HepG2 (cell line): ENCODE results near the gene SAMD14. TPM values are rescaled to one million over a fixed set of nuclear protein-coding genes. Genes with fewer than 3 reads are reported as not detected.

Experiments used
- ATAC-seq: fragments of 200-7000 bp; cut with Tn5 transposase; 3 replicates; pipeline ENCODE4 v1.9.1; 2020; ENCODE audit warnings: mild to moderate bottlenecking, moderate library complexity
- BruUV-seq: library from RNA; stranded (reverse); fragments of 400-500 nt; replicated peaks from 2 replicates; lab custom pipeline; 2021; lab: Mats Ljungman, UMichigan
- CTCF ChIA-PET: fragments of 300-600 bp; formaldehyde crosslinking; extraction: SDS; loops from one replicate; lab custom pipeline; 2021; ENCODE audit warnings: low total read pairs, inconsistent platforms, low intra/inter-chr PET ratio; lab: Yijun Ruan, JAX
- POLR2A ChIA-PET: fragments of 350-600 bp; sonication (Branson Sonifier 250); formaldehyde crosslinking; loops from one replicate; lab custom pipeline; 2020; ENCODE audit warnings: antibody characterized with exemption, inconsistent platforms; lab: Yijun Ruan, JAX
- DNase-seq: peaks from one replicate; pipeline ENCODE4 v3.0.0-alpha.2; 2015; ENCODE audit warnings: low spot score
- FAIRE-seq: peaks from 3 replicates; lab custom pipeline; 2011; peaks lifted over from hg19 to GRCh38; lab: Jason Lieb, UNC
- H2AFZ ChIP-seq: one replicate; pipeline ENCODE4 v1.6.1; 2011; ENCODE audit warnings: low read length, inconsistent platforms
- H3K27ac ChIP-seq: fragments of 300-600 bp; 3 replicates; pipeline ENCODE4 v1.8.0; 2011; ENCODE audit warnings: mixed run types, mild to moderate bottlenecking, mixed read lengths, low read length, inconsistent platforms; ENCODE audit not compliant: insufficient read depth; ENCODE audit errors: extremely low read length
- H3K27me3 ChIP-seq, 2 experiments: fragments of 200-600 bp in 1 of 2; 2 replicates in 1 of 2; 3 replicates in 1 of 2; pipeline versions ENCODE4 v1.6.0 to v1.8.0; 2011; ENCODE audit warnings: low read length in 2 of 2, mild to moderate bottlenecking in 2 of 2, moderate library complexity in 2 of 2, inconsistent platforms in 1 of 2; ENCODE audit not compliant: insufficient read depth in 2 of 2, control insufficient read depth in 1 of 2
- H3K36me3 ChIP-seq, 2 experiments: fragments of 200-600 bp in 1 of 2; replicated peaks in 1 of 2; 2 replicates in 1 of 2; 3 replicates in 1 of 2; pipeline versions ENCODE4 v1.5.1 to v1.8.0; 2011; ENCODE audit warnings: low read length in 2 of 2, inconsistent platforms in 1 of 2; ENCODE audit not compliant: insufficient read depth in 2 of 2, control insufficient read depth in 1 of 2
- H3K4me1 ChIP-seq: 2 replicates; pipeline ENCODE4 v1.5.1; 2012; ENCODE audit warnings: low read length, inconsistent platforms; ENCODE audit not compliant: insufficient read depth
- H3K4me2 ChIP-seq: 2 replicates; pipeline ENCODE4 v1.6.0; 2011; ENCODE audit warnings: low read depth, low read length, inconsistent platforms
- H3K4me3 ChIP-seq, 3 experiments: fragments of 200-600 bp in 1 of 3; sonication (generic), shearing (Covaris generic) in 1 of 3; replicated peaks in 1 of 3; 2 replicates each; pipeline ENCODE4 v1.5.1; 2011 to 2016; ENCODE audit warnings: low read length in 3 of 3, inconsistent platforms in 2 of 3, low read depth in 2 of 3, mild to moderate bottlenecking in 2 of 3, control low read depth in 1 of 3, mixed read lengths in 1 of 3; ENCODE audit not compliant: insufficient read depth in 1 of 3
- H3K79me2 ChIP-seq: one replicate; pipeline ENCODE4 v1.6.1; 2011; ENCODE audit warnings: low read length, inconsistent platforms; ENCODE audit not compliant: insufficient read depth
- H3K9ac ChIP-seq: 2 replicates; pipeline ENCODE4 v1.6.0; 2011; ENCODE audit warnings: mild to moderate bottlenecking, low read depth, low read length, inconsistent platforms; ENCODE audit not compliant: insufficient read depth
- H3K9me3 ChIP-seq: 2 replicates; pipeline ENCODE4 v1.5.1; 2012; ENCODE audit warnings: mild to moderate bottlenecking, low read length
- H4K20me1 ChIP-seq: 2 replicates; pipeline ENCODE4 v1.6.0; 2011; ENCODE audit warnings: inconsistent platforms, mild to moderate bottlenecking, low read length, moderate library complexity; ENCODE audit not compliant: insufficient read depth
- MEF2D ChIP-seq: sonication (generic); formaldehyde crosslinking; IDR thresholded peaks from 2 replicates; pipeline ENCODE4 v1.5.1; 2020; ENCODE audit warnings: mild to moderate bottlenecking, missing genetic modification reagents
- PLSCR1 ChIP-seq: sonication (generic); formaldehyde crosslinking; IDR thresholded peaks from 2 replicates; pipeline ENCODE4 v1.5.0; 2020; ENCODE audit warnings: missing genetic modification reagents, mild to moderate bottlenecking, borderline replicate concordance
- PRDM15 ChIP-seq: sonication (generic); formaldehyde crosslinking; IDR thresholded peaks from 2 replicates; pipeline ENCODE4 v1.4.0; 2020; ENCODE audit warnings: missing genetic modification reagents
- SRSF4 ChIP-seq: fragments of 200-400 bp; formaldehyde crosslinking; IDR thresholded peaks from one replicate; pipeline ENCODE4 v1.6.1; 2018; ENCODE audit warnings: mild to moderate bottlenecking, low read depth, low read length, moderate library complexity; ENCODE audit not compliant: poor library complexity, severe bottlenecking
- ZFP62 ChIP-seq: sonication (generic); formaldehyde crosslinking; IDR thresholded peaks from 2 replicates; pipeline ENCODE4 v1.4.0; 2020; ENCODE audit warnings: missing genetic modification reagents
- ZNF737 ChIP-seq: sonication (generic); formaldehyde crosslinking; IDR thresholded peaks from 2 replicates; pipeline ENCODE4 v1.5.0; 2020; ENCODE audit warnings: missing genetic modification reagents, mild to moderate bottlenecking, borderline replicate concordance
- ZNF776 ChIP-seq: sonication (generic); formaldehyde crosslinking; IDR thresholded peaks from 2 replicates; pipeline ENCODE4 v1.4.0; 2020; ENCODE audit warnings: mild to moderate bottlenecking, missing genetic modification reagents
- ZNF777 ChIP-seq: sonication (generic); formaldehyde crosslinking; IDR thresholded peaks from 2 replicates; pipeline ENCODE4 v1.4.0; 2020; ENCODE audit warnings: missing genetic modification reagents
- WGBS: methylation state at CpG from one replicate; pipeline ENCODE4 v1.1.6; 2017; ENCODE audit warnings: low lambda C conversion rate; 5-methylcytosine and 5-hydroxymethylcytosine counted together
- in situ Hi-C: cut with HindIII; loops from 2 replicates; pipeline ENCODE4 v1.10.0; 2017; ENCODE audit warnings: low pct_unique_long_range_greater_than_20kb; ENCODE audit not compliant: extremely low pct_ligation_motif_present
- intact Hi-C: fragments of 100-400 bp; cut with micrococcal nuclease; formaldehyde crosslinking; loops from one replicate; pipeline ENCODE4 v1.10.0; 2022; ENCODE audit not compliant: unreplicated experiment
- polyA plus RNA-seq, 8 experiments: library from polyadenylated mRNA; depleted of rRNA in 3 of 8; stranded (reverse) in 7 of 8; unstranded in 1 of 8; fragments of >200 nt; fragmentation: Illumina TruSeq in 4 of 8; extraction: Trizol in 4 of 8; gene quantifications; 2 replicates each; pipeline versions ENCODE4 v1.2.1 to v1.2.3, GENCODE V29; 2011 to 2016; ENCODE audit warnings: low read depth in 4 of 8, missing spikeins in 1 of 8, mixed read lengths in 1 of 8; ENCODE audit not compliant: insufficient read depth in 1 of 8
- total RNA-seq, 5 experiments: library from RNA; depleted of rRNA; stranded (reverse); fragments of >200 nt; fragmentation: Illumina TruSeq; extraction: Trizol; gene quantifications; 2 replicates each; pipeline ENCODE4 v1.2.3, GENCODE V29; 2016; ENCODE audit warnings: low read depth in 1 of 5

Gene SAMD14
- total and polyA plus RNA-seq, 2 of the 13 experiments (the other 11 are each of a cell fraction or from before 2014, with no cell fraction given): 0.07 to 0.22 TPM

GRCh38 chr17:50141745-50142110 lies 11.8 kb upstream of the SAMD14 start:
- Histone ChIP-seq H3K4me3 (no peak overlapping the region), H3K9me3 (no peaks in the 10 kb centered on the region), H3K4me2 (no peak overlapping the region), H2AFZ (no peak overlapping the region), H3K9ac (no peak overlapping the region), H3K27ac (no peak overlapping the region), H3K79me2 (peaks cover 5% of the 10 kb centered on the region), H3K27me3 (no peaks in the 10 kb centered on the region), H3K36me3 (peaks cover 56 to 72% of the 10 kb centered on the region in 2 experiments), H3K4me1 (peaks cover 28% of the 10 kb centered on the region), H4K20me1 (peaks cover 9% of the 10 kb centered on the region; the same call in 1 of the 2 replicates)
- no peak for ATAC-seq
- FAIRE-seq: no peak
- no peak for DNase-seq
- ChIA-PET POLR2A (no interaction called here), CTCF (no interaction called here)
- intact Hi-C loops: no loop called here
- in situ Hi-C loops: no loop called here
- WGBS: 95% methylated on average over 8 of the region's 8 CpGs
- no TSS peak for BruUV-seq
- no peak for TF ChIP-seq ZFP62 (CRISPR knock-in tag)
- no peak for TF ChIP-seq ZNF777 (CRISPR knock-in tag)
- no peak for TF ChIP-seq ZNF737 (CRISPR knock-in tag)
- no peak for TF ChIP-seq SRSF4
- no peak for TF ChIP-seq PRDM15 (CRISPR knock-in tag)
- no peak for TF ChIP-seq PLSCR1
- no peak for TF ChIP-seq ZNF776 (CRISPR knock-in tag)
- no peak for TF ChIP-seq MEF2D (CRISPR knock-in tag)
